Activated CD4-positive, CD25-positive, alpha-beta regulatory T cell treated with anti-CD3 and anti-CD28 coated beads, Interleukin-2, amount 50 U/mL, for 72 hours (primary cell): ENCODE data around the gene FSHR.

Source experiments
- DNase-seq: peaks from one replicate; pipeline ENCODE4 v3.0.0; 2021

FSHR gene

DNA sequence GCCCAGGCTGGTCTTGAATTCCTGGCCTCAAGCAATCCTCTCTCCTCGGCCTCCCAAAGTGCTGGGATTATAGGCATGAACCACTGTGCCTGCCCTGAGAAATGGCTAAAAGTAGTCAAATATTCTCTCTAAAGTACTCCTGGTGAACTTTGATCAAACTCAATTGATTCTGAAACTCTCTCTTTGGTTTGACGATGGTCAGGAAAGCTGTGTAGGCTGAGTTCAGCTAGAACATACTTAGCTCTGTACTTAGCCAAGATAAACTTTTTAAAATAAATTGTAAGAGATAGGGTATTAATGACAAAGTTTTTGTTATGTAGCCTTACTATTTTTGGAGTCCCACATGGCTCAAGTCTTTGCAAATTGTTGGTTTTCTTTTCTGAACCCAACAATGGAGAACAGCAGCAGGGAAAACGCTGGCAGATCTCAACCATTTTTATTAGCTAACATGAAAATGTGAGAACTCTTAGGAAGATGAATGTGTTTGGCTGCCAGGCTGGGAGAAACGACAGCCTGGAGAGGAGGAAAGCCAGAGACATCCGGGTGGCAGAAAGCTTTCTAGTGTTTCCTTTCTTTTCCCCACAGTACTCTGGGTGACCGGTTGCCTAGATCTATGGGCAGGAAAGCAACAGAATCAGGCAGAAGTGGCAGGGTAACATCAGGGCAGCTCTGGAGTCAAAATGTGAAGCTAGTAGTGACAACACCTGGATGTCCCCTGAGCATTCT lies 205.8 kb downstream of the FSHR start:
- DNase-seq: no peak

DNA sequence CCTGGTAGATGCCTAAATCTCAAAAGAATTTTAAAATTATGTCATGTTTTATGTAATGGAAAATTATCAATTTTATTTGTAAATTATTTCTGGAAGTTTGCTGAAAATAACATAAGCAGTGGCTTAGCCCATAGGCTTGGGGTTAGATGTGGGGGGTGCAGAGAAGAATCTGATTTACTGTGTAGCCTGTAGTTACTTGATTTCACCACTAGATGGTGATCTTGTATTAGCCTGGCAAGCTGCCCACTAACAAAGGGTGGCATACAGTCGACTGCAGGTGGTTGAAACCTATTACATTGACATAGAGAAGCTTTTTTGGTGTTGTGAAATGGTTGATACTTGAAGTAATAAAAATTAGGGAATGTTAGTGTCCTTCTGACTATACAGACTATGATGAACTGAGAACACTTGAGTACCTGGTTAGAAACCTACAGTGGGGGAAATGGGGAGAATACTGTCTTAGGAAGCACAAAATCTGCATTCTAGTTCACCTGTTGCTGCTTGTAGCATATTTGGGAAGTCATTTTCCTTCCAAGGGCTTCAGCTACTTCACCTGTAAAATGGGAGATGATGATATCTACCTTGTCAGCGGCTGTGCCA lies 207.8 kb downstream of the FSHR start:
- no peak for DNase-seq

GRCh38 chr2:48944956-48945355 lies 209.4 kb downstream of the FSHR start:
- no peak for DNase-seq

DNA sequence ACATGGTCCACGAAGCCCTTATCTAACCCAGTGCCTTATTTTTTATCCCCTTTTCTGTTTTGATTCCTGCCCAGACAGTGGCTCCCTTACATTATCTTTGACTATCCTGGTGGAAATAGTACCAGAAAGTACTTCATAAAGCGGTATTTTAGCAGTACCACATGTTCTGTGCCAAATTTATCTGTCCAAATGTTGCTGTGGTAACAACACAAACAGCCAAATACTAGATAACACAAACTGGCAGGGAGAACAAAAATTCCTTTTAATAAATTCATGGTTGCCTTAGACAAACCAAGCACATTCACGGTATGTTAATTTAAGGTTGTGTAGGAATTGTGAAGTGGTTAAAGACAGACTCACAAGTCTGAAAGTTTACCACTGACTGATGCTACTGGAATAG lies 210.9 kb downstream of the FSHR start:
- no peak for DNase-seq

GRCh38 chr2:48941908-48942307 lies 212.4 kb downstream of the FSHR start:
- no peak for DNase-seq

DNA sequence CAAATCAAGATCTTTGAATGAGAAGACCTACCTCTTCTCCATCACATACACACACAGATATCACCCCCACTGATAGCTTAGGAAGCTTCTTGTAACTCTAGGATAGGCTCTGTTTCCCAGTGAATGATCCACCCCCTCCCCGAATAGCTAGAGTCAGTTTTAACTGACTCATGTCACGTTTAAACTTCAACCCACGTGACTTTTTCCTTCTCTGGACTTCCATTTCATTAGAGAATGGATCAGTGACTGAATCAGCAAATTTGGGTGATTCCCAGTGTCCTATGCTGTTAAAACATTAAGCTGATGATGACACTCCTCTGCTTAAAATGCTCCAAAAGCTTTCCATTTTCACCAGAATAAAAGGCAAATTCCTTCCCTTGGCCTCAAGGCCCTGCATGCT lies 212.9 kb downstream of the FSHR start:
- DNase-seq: no peak

DNA sequence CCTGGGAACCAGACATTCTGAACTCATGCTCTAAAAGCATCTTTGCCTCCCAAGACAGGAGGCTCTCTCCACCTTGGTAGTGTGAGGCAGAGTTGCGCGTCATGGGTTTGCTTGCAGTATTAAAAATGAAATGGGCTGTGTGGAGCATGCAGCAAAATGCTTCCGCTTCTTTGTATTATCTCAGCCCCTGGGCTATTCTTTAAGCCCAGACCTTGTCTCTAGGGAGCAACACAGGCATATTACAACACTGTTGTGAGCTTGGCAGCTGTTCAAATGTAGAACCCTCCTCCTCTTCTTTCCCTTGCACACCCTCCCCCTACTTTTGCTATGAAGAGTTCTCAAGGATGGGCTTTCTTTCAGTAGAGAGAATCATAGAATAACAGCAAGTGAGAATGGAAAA lies 213.7 kb downstream of the FSHR start:
- DNase-seq: no peak

GRCh38 chr2:48939232-48939631 lies 215.1 kb downstream of the FSHR start:
- DNase-seq: no peak

DNA sequence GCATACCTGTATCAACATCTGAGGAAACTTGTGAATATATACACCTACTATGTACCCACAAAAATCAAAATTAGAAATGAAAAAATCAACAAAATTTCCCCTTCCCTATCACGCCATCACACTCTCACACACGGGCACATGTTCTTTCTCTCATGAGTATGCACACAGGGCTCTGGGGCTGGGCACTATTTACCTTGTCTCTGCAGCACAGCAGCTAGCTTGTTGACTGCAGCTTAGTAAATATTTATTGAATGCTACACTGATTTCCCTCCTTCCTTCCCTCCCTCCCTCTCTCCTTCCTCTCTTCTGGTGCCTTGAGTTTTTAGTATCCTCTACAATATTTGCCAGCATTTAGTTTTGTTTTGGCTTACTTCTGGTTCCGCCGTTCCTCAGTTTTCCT lies 216.1 kb downstream of the FSHR start:
- DNase-seq: no peak

GRCh38 chr2:48934807-48935206 lies 219.5 kb downstream of the FSHR start:
- DNase-seq: no peak

DNA sequence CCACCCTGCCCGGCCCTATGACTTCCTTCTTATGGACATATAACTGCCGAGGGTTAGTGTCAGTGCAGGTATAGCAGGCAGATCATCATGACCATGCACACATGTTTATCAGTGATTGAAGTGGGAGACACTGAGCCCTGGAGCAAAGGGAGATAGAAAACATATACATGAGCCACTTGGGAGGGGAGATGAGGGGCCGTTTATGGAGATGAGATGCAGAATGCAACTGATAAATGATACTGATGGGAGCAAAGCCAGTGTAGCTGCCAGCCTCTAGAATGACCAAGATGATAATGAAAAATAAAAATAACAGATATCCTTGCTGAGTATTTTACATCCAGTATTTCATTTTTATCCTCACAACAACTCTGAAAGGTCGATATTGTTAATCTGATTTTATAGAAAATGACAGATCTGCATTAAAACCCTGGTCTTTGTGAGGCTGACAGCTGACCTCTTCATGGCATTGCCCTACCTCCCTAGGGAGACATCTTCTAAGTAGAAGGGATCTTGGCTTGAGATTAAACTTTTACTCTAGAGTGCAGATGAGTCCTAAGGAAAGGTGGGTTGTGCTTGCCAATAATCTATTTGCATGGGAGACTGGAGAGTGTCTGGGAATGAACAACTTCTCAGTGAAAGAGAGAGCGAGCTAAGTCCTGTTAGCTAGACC lies 220.4 kb downstream of the FSHR start:
- no peak for DNase-seq

GRCh38 chr2:48932667-48933066 lies 221.6 kb downstream of the FSHR start:
- no peak for DNase-seq

GRCh38 chr2:48929571-48930301 lies 224.6 kb downstream of the FSHR start:
- DNase-seq: no peak

- no peak for DNase-seq
Measured at GRCh38 chr2:48927355-48927754, 227.0 kb downstream of the FSHR start.

DNA sequence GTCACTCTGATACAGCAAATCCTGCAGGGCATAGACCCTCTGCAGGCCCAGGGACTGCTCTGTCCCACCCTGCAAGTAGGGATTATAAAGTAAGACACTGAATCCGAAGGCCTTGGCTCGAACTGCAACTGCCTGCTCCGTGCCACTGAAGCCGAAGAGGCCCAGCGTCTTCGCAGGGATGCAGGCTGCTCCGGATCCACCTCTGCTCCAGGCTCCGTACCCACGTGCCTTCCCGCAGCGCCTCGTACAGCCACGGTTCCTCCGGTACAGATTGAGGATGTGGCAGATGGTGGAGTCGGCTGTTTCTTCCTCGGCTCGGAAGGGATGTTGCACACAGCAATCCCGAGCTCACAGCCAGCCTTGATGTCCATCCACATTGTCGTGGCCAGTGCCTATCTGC lies 238.4 kb downstream of the FSHR start:
- no peak for DNase-seq

DNA sequence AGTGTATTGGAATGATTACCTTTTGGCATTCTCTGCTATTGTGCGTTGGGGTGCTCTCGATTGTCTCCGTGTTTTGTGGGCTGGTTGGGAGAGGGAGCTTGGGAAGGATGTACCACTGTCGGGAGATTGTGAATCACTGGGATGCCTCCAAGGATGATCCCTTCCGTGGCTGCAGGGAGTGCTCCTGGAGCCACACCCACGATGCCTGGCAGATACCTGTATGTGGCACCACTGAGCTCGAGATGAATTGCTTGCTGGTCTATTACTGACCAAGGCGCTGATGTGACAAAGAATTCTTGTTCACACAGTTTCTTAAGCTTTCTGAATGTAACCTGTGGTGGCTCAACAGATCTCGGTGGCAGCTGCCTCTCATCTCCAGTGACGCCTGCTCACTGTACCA lies 239.1 kb downstream of the FSHR start:
- no peak for DNase-seq

DNA sequence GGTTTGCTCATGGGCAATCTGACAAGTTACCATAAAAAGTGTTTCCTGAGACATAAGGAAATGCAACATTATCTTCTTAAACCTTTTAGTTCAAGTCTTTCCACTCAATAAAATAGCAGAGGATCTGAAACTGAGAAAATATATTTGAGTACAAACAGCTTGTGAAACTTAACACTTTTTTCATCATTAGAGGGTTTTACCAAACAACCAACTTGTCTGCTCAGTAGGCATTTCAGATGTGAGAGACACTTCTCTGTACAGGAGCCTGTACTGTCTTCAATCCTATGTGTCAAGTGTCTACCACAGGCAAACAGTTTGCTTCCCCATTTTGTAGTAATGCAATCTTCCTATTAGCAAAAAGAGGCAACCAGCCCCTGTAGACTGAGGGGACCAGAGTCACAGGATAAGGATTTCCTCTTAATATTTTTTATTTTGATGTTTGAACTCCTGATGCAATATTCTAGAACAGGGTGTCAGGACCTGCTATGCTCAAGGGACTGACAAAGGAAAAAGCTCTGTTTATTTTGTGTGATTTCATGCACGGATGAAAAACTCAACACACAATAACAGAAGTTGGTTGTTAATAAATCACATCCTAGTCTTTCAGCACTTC lies 239.7 kb downstream of the FSHR start:
- DNase-seq: no peak
